ENCODE measurements around the gene SORL1.

The SORL1 gene

DNA sequence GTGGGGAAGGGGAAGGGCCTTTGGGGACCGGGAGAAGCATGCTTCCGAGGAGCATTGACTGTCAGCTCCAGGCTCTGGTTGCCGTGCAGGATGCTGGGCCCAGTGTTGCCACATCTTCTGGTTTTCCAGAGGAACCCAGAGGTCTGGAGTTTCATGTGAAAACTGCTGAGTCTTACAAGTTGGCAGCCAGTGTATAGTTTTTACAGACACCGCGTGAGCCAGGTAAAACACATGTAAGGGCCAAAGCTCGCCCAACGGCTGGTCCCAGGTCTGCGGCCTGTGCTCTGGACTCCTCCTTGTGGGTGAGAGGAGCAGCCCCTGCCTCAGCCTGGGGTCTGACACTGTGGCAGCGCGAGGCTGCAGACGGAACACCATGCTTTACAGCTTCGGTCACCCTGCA is 19.1 kb downstream of the SORL1 start:
- no peak overlapping the region for H3K9ac ChIP-seq (ENCODE audit: insufficient read length)
- H3K4me3 ChIP-seq = no peak overlapping the region
- no peaks in the 10 kb centered on the region for H3K36me3 ChIP-seq (ENCODE audit: insufficient read depth, low read length)
- no peaks in the 10 kb centered on the region for H3K9me3 ChIP-seq (ENCODE audit: low read depth, low read length)
- no peak overlapping the region for H3K27ac ChIP-seq
- no peak for DNase-seq (ENCODE audit: low read depth, low spot score)
- no peak for TF ChIP-seq FOXP2 (optimal IDR thresholded peaks at IDR 0.05; ENCODE audit: control extremely low read depth, extremely low read length, insufficient read depth)
- TF ChIP-seq POLR2AphosphoS5 (IDR thresholded peaks at IDR 0.05; ENCODE audit: borderline replicate concordance, low read depth, low read length) = no peak
- no peak for TF ChIP-seq EZH2 (IDR thresholded peaks at IDR 0.05)

- no peaks in the 10 kb centered on the region for H3K36me3 ChIP-seq (ENCODE audit: insufficient read depth, low read length)
- TF ChIP-seq FOXP2 (optimal IDR thresholded peaks at IDR 0.05; ENCODE audit: control extremely low read depth, extremely low read length, insufficient read depth) = no peak
- no peak for TF ChIP-seq POLR2AphosphoS5 (IDR thresholded peaks at IDR 0.05; ENCODE audit: borderline replicate concordance, low read depth, low read length)
- no peak for TF ChIP-seq EZH2 (IDR thresholded peaks at IDR 0.05)
- no peak overlapping the region for H3K27ac ChIP-seq
- H3K9ac ChIP-seq (ENCODE audit: insufficient read length) = no peak overlapping the region
- DNase-seq (ENCODE audit: low read depth, low spot score) = no peak
- H3K9me3 ChIP-seq (ENCODE audit: low read depth, low read length) = no peaks in the 10 kb centered on the region
- H3K4me3 ChIP-seq = no peak overlapping the region
These were observed 20.2 kb downstream of the SORL1 start for GRCh38 chr11:121472312-121472711.

DNA sequence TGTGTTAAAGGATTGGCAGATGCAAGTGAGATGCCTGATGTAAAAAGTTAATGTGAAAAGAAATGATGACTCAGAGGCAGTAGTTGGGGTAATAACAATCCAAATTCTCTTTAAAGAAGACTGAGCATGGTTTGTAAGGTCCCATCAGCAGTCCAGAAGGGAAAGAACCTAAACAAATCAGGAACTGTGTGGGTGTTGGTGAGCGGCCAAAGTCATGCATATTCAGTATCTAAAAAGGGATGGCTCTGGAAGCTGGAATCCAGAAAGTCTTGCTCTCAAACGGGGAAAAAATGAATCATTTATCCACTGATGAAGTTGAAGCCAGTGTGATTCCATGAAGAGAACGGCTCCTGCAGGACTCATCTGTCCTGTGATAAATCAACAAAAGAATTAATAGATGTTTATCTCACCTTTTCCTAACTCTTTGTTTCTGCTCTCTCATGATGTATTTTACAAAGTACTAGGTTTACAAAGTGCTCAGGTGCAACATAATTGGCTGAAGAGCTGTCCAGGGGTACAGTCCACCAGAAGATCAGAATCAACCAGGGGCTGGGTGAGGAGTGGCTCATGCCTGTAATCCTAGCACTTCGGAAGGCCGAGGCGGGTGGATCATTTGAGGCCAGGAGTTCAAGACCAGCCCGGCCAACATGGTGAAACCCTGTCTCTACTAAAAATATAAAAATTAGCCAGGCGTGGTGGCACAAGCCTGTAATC is 21.1 kb downstream of the SORL1 start:
- DNase-seq (ENCODE audit: low read depth, low spot score) = no peak
- H3K27ac ChIP-seq = no peak overlapping the region

GRCh38 chr11:121474680-121475079 is 22.6 kb downstream of the SORL1 start:
- Histone ChIP-seq H3K9ac (ENCODE audit: insufficient read length) (no peak overlapping the region), H3K9me3 (ENCODE audit: low read depth, low read length) (no peaks in the 10 kb centered on the region), H3K36me3 (ENCODE audit: insufficient read depth, low read length) (no peaks in the 10 kb centered on the region), H3K27ac (no peak overlapping the region), H3K4me3 (no peak overlapping the region)
- DNase-seq (ENCODE audit: low read depth, low spot score) = no peak
- no peak for TF ChIP-seq FOXP2 (optimal IDR thresholded peaks at IDR 0.05; ENCODE audit: control extremely low read depth, extremely low read length, insufficient read depth)
- TF ChIP-seq EZH2 (IDR thresholded peaks at IDR 0.05) = no peak
- no peak for TF ChIP-seq POLR2AphosphoS5 (IDR thresholded peaks at IDR 0.05; ENCODE audit: borderline replicate concordance, low read depth, low read length)

More for the DNA sequence above, 21.1 kb downstream of the SORL1 start:
- H3K9ac ChIP-seq (ENCODE audit: insufficient read length) = no peak overlapping the region
- TF ChIP-seq FOXP2 (optimal IDR thresholded peaks at IDR 0.05; ENCODE audit: control extremely low read depth, extremely low read length, insufficient read depth) = no peak
- TF ChIP-seq EZH2 (IDR thresholded peaks at IDR 0.05) = no peak
- TF ChIP-seq POLR2AphosphoS5 (IDR thresholded peaks at IDR 0.05; ENCODE audit: borderline replicate concordance, low read depth, low read length) = no peak
- no peaks in the 10 kb centered on the region for H3K36me3 ChIP-seq (ENCODE audit: insufficient read depth, low read length)
- no peak overlapping the region for H3K4me3 ChIP-seq
- H3K9me3 ChIP-seq (ENCODE audit: low read depth, low read length) = no peaks in the 10 kb centered on the region

- H3K27ac ChIP-seq = no peak overlapping the region
- no peaks in the 10 kb centered on the region for H3K36me3 ChIP-seq (ENCODE audit: insufficient read depth, low read length)
These were observed 24.4 kb downstream of the SORL1 start for GRCh38 chr11:121476379-121477032.

GRCh38 chr11:121478226-121478894 is 26.2 kb downstream of the SORL1 start:
- no peak overlapping the region for H3K9ac ChIP-seq (ENCODE audit: insufficient read length)
- no peaks in the 10 kb centered on the region for H3K36me3 ChIP-seq (ENCODE audit: insufficient read depth, low read length)
- no peak overlapping the region for H3K4me3 ChIP-seq
- H3K27ac ChIP-seq = no peak overlapping the region
- TF ChIP-seq EZH2 (IDR thresholded peaks at IDR 0.05) = no peak
- TF ChIP-seq FOXP2 (optimal IDR thresholded peaks at IDR 0.05; ENCODE audit: control extremely low read depth, extremely low read length, insufficient read depth) = no peak
- no peak for TF ChIP-seq POLR2AphosphoS5 (IDR thresholded peaks at IDR 0.05; ENCODE audit: borderline replicate concordance, low read depth, low read length)
- DNase-seq (ENCODE audit: low read depth, low spot score) = no peak
- H3K9me3 ChIP-seq (ENCODE audit: low read depth, low read length) = no peaks in the 10 kb centered on the region

More at GRCh38 chr11:121476379-121477032, 24.4 kb downstream of the SORL1 start:
- Histone ChIP-seq H3K9me3 (ENCODE audit: low read depth, low read length) (no peaks in the 10 kb centered on the region), H3K9ac (ENCODE audit: insufficient read length) (no peak overlapping the region), H3K4me3 (no peak overlapping the region)
- TF ChIP-seq EZH2 (IDR thresholded peaks at IDR 0.05) (no peak), FOXP2 (optimal IDR thresholded peaks at IDR 0.05; ENCODE audit: control extremely low read depth, extremely low read length, insufficient read depth) (no peak), POLR2AphosphoS5 (IDR thresholded peaks at IDR 0.05; ENCODE audit: borderline replicate concordance, low read depth, low read length) (no peak)
- no peak for DNase-seq (ENCODE audit: low read depth, low spot score)

GRCh38 chr11:121478895-121479697 is 27.0 kb downstream of the SORL1 start:
- Histone ChIP-seq H3K36me3 (ENCODE audit: insufficient read depth, low read length) (no peaks in the 10 kb centered on the region), H3K9ac (ENCODE audit: insufficient read length) (no peak overlapping the region), H3K4me3 (no peak overlapping the region), H3K27ac (no peak overlapping the region), H3K9me3 (ENCODE audit: low read depth, low read length) (no peaks in the 10 kb centered on the region)
- DNase-seq (ENCODE audit: low read depth, low spot score) = no peak
- no peak for TF ChIP-seq FOXP2 (optimal IDR thresholded peaks at IDR 0.05; ENCODE audit: control extremely low read depth, extremely low read length, insufficient read depth)
- TF ChIP-seq POLR2AphosphoS5 (IDR thresholded peaks at IDR 0.05; ENCODE audit: borderline replicate concordance, low read depth, low read length) = no peak
- no peak for TF ChIP-seq EZH2 (IDR thresholded peaks at IDR 0.05)
